ENCODE results near the gene PARP12.

DNA sequence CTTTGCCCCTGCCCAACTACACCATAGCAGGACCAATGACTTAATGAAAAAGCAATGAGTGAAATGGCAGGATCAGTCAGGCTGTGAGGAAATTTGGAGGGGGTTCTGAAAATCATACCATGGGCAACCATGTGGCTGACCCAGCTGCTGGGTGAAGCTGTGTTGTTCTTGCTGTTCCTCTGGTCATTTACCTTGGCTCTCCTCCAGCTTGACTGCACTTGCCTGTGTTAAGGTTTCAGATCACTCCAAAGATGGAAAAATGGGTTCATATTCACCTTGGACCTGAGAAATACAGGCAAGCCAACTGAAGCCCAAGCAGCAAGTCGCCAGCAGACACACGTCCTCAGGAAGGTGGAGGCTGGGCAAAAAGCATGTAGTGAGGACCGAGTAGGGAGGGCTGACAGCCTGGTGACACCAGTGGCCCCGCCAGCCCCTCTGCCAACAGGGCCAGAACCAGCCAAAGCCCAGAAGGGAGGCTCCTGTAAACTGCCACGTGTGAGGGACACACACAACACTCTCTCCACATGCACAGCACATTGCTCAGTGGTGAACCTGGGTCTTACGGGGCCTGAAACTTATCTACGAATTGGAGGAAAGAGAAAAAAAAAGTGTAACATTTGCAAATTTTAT lies 40.1 kb downstream of the PARP12 start:
- TF ChIP-seq EZH2 (IDR thresholded peaks at IDR 0.05), result no peak
- TF ChIP-seq, protein P1, sequence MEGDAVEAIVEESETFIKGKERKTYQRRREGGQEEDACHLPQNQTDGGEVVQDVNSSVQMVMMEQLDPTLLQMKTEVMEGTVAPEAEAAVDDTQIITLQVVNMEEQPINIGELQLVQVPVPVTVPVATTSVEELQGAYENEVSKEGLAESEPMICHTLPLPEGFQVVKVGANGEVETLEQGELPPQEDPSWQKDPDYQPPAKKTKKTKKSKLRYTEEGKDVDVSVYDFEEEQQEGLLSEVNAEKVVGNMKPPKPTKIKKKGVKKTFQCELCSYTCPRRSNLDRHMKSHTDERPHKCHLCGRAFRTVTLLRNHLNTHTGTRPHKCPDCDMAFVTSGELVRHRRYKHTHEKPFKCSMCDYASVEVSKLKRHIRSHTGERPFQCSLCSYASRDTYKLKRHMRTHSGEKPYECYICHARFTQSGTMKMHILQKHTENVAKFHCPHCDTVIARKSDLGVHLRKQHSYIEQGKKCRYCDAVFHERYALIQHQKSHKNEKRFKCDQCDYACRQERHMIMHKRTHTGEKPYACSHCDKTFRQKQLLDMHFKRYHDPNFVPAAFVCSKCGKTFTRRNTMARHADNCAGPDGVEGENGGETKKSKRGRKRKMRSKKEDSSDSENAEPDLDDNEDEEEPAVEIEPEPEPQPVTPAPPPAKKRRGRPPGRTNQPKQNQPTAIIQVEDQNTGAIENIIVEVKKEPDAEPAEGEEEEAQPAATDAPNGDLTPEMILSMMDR (IDR thresholded peaks at IDR 0.05), result no peak

Data from neural progenitor cell (in vitro differentiated cells).